Common myeloid progenitor, CD34-positive (primary cell): ENCODE measurements around the gene TEC.
"Not testable (repeated sequence)": the region's sequence is repeated elsewhere in the genome, so short reads cannot be mapped to it uniquely, and the experiment has no call there.

Source experiments
- CTCF ChIA-PET: fragments of 350-600 bp; sonication (Branson Sonifier 250); formaldehyde crosslinking; loops from one replicate; lab custom pipeline; 2021; ENCODE audit warnings: antibody characterized with exemption; lab: Charles Lee
- POLR2A ChIA-PET: fragments of 350-600 bp; sonication (Branson Sonifier 250); formaldehyde crosslinking; loops from one replicate; lab custom pipeline; 2021; ENCODE audit warnings: antibody characterized with exemption; lab: Charles Lee
- DNase-seq, 3 donors: peaks; one replicate each; pipeline versions ENCODE4 v3.0.0 to v3.0.0-alpha.2; 2013
- H3K27ac ChIP-seq, 2 experiments: 1 replicate in 1 of 2; 2 replicates in 1 of 2; pipeline ENCODE4 v1.7.0; 2013; ENCODE audit warnings: inconsistent platforms in 2 of 2, low read length in 2 of 2, mild to moderate bottlenecking in 2 of 2, low read depth in 1 of 2, moderate library complexity in 1 of 2; ENCODE audit not compliant: severe bottlenecking in 2 of 2, insufficient read depth in 1 of 2, poor library complexity in 1 of 2
- H3K27me3 ChIP-seq, 5 experiments: replicated peaks in 2 of 5; 1 replicate in 3 of 5; 2 replicates in 2 of 5; pipeline versions ENCODE4 v1.6.1 to v1.7.0; 2013; ENCODE audit warnings: low read length in 4 of 5, mild to moderate bottlenecking in 2 of 5, moderate library complexity in 2 of 5, inconsistent platforms in 1 of 5; ENCODE audit not compliant: insufficient read depth in 5 of 5, control insufficient read depth in 4 of 5
- H3K36me3 ChIP-seq, 4 experiments: 1 replicate in 2 of 4; 2 replicates in 2 of 4; pipeline versions ENCODE4 v1.6.1 to v1.7.0; 2013; ENCODE audit warnings: low read length in 3 of 4, control low read depth in 1 of 4, mild to moderate bottlenecking in 1 of 4; ENCODE audit not compliant: control insufficient read depth in 4 of 4, insufficient read depth in 4 of 4
- H3K4me1 ChIP-seq, 4 experiments: 1 replicate in 3 of 4; 2 replicates in 1 of 4; pipeline versions ENCODE4 v1.6.1 to v1.7.1; 2013; ENCODE audit warnings: low read length in 3 of 4, mild to moderate bottlenecking in 3 of 4, control low read depth in 1 of 4, inconsistent platforms in 1 of 4, moderate library complexity in 1 of 4; ENCODE audit not compliant: control insufficient read depth in 4 of 4, insufficient read depth in 4 of 4; ENCODE audit errors: control extremely low read depth in 1 of 4
- H3K4me3 ChIP-seq, 7 experiments: 1 replicate in 4 of 7; 2 replicates in 3 of 7; pipeline versions ENCODE4 v1.5.1 to v1.7.0; 2013; ENCODE audit warnings: mild to moderate bottlenecking in 7 of 7, low read length in 6 of 7, moderate library complexity in 6 of 7, inconsistent platforms in 2 of 7, low read depth in 2 of 7, control low read depth in 1 of 7; ENCODE audit not compliant: insufficient read depth in 4 of 7, control insufficient read depth in 1 of 7; ENCODE audit errors: extremely low read depth in 1 of 7
- H3K9me3 ChIP-seq, 5 experiments: 1 replicate in 4 of 5; 2 replicates in 1 of 5; pipeline versions ENCODE4 v1.6.1 to v1.7.1; 2013; ENCODE audit warnings: low read length in 4 of 5, mild to moderate bottlenecking in 2 of 5, inconsistent platforms in 1 of 5, low read depth in 1 of 5, moderate library complexity in 1 of 5; ENCODE audit not compliant: control insufficient read depth in 4 of 5, insufficient read depth in 2 of 5; ENCODE audit errors: control extremely low read depth in 1 of 5
- WGBS: methylation state at CpG from one replicate; pipeline ENCODE4 v1.1.5; 2013; ENCODE audit not compliant: insufficient coverage; 5-methylcytosine and 5-hydroxymethylcytosine counted together

Gene TEC

DNA sequence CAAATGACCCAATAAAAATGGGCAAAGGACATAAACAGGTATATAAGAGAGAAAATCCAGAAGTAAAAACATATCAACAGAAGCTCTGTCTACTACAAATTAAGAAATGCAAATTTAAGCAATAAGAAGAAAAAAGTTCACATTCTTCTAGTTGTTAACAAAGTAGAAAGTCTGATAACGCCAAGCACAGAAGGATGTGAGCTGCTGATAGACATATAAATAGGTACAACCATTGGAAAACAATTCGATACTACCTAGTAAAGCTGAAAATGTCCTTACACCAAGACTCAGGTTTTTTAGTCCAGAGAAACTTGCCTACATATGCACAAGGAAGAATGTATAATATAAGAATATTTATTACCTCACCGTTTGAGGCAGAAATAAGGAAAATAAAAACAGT, 35.9 kb upstream of the TEC start:
- H3K9me3 ChIP-seq, result no peaks in the 10 kb centered on the region
- CTCF ChIA-PET, result no interaction called here
- no CpG with 5 or more reads among the region's 3 CpGs for WGBS
- no peaks in the 10 kb centered on the region for H3K27me3 ChIP-seq
- POLR2A ChIA-PET, result no interaction called here
- DNase-seq, result no peak
- H3K4me3 ChIP-seq, result no peak overlapping the region
- no peaks in the 10 kb centered on the region for H3K4me1 ChIP-seq
- no peak overlapping the region for H3K27ac ChIP-seq
- no peaks in the 10 kb centered on the region for H3K36me3 ChIP-seq

DNA sequence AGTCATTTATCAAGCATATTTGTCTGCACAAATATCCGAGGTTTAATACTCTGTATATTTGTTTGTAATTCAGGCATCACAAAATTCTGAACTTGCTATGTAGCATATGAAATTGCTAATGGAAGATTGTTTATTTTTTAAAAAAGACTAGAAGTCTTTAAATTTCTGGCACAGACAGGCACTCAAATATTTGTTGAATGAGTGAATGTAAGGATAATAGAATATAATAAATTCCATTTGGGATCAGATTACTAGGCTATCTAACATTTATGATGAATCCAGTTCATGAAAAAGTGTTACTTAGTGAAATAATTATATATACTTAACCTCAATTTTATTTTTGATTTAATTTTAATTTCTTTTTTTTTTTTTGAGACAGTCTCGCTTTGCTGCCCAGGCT, 30.4 kb upstream of the TEC start:
- CTCF ChIA-PET, result interaction anchor here (1.2 kb wide), 1 partner anchor 172 kb away, joined by 3 read pairs; no protein-coding TSS in a partner anchor
- Histone ChIP-seq H3K4me3 (no peak overlapping the region), H3K4me1 (no peaks in the 10 kb centered on the region), H3K27ac (no peak overlapping the region), H3K9me3 (no peaks in the 10 kb centered on the region), H3K27me3 (no peaks in the 10 kb centered on the region), H3K36me3 (no peaks in the 10 kb centered on the region)
- DNase-seq, result no peak
- WGBS, result no CpG with 5 or more reads among the region's 2 CpGs
- POLR2A ChIA-PET, result no interaction called here

DNA sequence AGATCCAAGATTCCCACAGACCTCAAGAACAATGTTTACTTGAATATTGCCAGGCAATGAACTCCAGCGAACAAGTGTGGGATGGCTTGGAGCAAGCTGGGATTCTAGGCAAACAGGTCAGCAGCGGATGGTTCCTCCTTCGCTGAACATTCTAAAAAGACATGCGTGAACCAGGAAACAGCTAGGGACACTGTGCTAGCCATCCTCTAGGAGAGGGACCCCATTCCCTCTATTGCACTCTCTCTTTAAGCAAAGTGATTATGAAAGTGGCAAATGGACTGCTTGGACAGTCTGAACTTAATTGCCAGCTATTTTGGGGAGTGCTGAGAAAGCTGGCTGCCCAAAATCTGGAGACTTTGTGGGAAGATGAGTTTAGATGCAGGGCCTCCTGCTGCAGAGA, 29.9 kb upstream of the TEC start:
- DNase-seq, result no peak
- ChIA-PET CTCF (interaction anchor here (1.2 kb wide), 1 partner anchor 171 kb away, joined by 3 read pairs; no protein-coding TSS in a partner anchor), POLR2A (no interaction called here)
- H3K27ac ChIP-seq, result no peak overlapping the region
- H3K4me3 ChIP-seq, result no peak overlapping the region
- no peaks in the 10 kb centered on the region for H3K36me3 ChIP-seq
- H3K9me3 ChIP-seq, result no peaks in the 10 kb centered on the region
- 100% methylated on average over 3 of the region's 4 CpGs for WGBS
- H3K27me3 ChIP-seq, result no peaks in the 10 kb centered on the region
- H3K4me1 ChIP-seq, result no peaks in the 10 kb centered on the region

DNA sequence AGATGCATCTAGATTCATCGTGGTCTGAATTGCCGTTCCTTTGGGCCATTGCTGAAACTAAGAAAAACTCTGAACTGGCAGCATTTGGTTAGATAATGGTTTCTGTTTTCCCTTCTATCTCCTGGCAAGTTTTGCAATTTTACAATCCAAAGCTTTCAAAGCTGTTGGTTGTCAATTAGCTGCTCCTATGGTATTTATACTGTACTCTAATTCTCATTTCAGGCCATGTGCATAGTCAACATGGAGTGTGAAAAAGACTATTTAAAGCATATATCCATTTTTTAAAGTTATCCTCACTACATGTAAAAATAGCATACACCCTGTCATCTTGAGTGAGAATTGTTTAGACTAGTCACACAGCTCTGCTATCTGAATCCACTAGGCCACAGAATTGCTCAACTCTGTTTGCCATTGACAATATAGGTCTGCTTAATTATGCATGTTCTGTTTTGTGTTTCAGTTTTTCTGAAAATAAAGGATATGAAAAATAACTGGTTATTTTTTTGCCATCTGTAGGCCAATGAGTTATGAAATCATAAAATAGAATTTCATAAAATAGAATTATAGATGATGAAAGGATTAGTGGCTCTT, 27.7 kb upstream of the TEC start:
- Histone ChIP-seq H3K27me3 (no peaks in the 10 kb centered on the region), H3K4me1 (no peaks in the 10 kb centered on the region), H3K9me3 (no peaks in the 10 kb centered on the region), H3K27ac (no peak overlapping the region), H3K36me3 (no peaks in the 10 kb centered on the region), H3K4me3 (no peak overlapping the region)
- 100% methylated on average over 2 of the region's 2 CpGs for WGBS
- no peak for DNase-seq
- POLR2A ChIA-PET, result interaction anchor here (0.5 kb wide), 1 partner anchor 254 kb away, joined by 6 read pairs; no protein-coding TSS in a partner anchor
- CTCF ChIA-PET, result interaction anchor here (1.0 to 1.3 kb wide), 3 partner anchors 12 to 170 kb away, joined by 3 to 4 read pairs (median 3); no protein-coding TSS in a partner anchor

DNA sequence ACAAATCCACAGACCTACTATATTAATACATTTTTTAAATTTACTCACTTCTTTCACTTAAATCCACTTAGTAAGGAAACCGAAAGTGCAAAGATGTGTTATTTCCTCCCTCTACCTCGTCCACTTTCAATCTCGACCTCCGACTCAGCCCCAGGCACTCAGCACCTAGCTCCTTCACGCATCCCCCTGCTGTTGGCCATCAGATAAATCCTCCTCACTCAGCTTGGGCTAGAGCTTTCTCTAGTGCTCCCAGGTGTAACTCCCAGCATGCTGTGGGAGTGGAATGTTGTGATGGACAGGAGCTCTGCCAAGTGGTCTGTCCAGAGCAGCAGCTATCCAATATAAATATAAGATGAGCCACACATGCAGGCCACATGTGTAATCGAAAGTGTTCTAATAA, 26.7 kb upstream of the TEC start:
- 100% methylated on average over 2 of the region's 6 CpGs for WGBS
- H3K9me3 ChIP-seq, result no peaks in the 10 kb centered on the region
- H3K4me3 ChIP-seq, result no peak overlapping the region
- H3K27me3 ChIP-seq, result no peaks in the 10 kb centered on the region
- DNase-seq, result no peak
- no peak overlapping the region for H3K27ac ChIP-seq
- H3K4me1 ChIP-seq, result no peaks in the 10 kb centered on the region
- no peaks in the 10 kb centered on the region for H3K36me3 ChIP-seq
- ChIA-PET POLR2A (no interaction called here), CTCF (interaction anchor here (0.9 to 1.3 kb wide), 3 partner anchors 13 to 169 kb away, joined by 3 to 4 read pairs (median 3); no protein-coding TSS in a partner anchor)

DNA sequence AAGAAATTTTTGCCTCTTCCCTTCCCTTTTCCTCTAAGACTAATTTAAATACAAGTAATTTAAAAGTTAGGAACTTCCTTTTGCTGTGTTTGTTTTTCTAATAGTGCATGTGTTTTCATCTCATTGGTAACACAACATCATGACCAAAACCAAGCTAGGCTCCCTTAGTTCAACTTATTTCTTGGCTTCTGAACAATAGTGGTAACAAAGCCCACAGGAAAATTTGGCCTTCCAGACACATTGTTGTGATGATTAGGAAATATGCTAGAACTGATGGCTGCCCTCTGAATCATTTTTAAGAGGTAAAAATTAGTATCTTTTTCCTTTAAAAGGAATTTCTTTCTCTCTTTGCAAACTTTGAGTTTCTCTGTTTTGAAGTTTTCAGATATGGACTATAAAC, 25.5 kb upstream of the TEC start:
- no peaks in the 10 kb centered on the region for H3K4me1 ChIP-seq
- no peaks in the 10 kb centered on the region for H3K36me3 ChIP-seq
- CTCF ChIA-PET, result interaction anchor here (0.7 to 1.2 kb wide), 3 partner anchors 8 to 156 kb away, joined by 3 to 4 read pairs (median 3); no protein-coding TSS in a partner anchor
- POLR2A ChIA-PET, result no interaction called here
- DNase-seq, result no peak
- H3K9me3 ChIP-seq, result no peaks in the 10 kb centered on the region
- H3K27me3 ChIP-seq, result no peaks in the 10 kb centered on the region
- H3K4me3 ChIP-seq, result no peak overlapping the region
- no peak overlapping the region for H3K27ac ChIP-seq

DNA sequence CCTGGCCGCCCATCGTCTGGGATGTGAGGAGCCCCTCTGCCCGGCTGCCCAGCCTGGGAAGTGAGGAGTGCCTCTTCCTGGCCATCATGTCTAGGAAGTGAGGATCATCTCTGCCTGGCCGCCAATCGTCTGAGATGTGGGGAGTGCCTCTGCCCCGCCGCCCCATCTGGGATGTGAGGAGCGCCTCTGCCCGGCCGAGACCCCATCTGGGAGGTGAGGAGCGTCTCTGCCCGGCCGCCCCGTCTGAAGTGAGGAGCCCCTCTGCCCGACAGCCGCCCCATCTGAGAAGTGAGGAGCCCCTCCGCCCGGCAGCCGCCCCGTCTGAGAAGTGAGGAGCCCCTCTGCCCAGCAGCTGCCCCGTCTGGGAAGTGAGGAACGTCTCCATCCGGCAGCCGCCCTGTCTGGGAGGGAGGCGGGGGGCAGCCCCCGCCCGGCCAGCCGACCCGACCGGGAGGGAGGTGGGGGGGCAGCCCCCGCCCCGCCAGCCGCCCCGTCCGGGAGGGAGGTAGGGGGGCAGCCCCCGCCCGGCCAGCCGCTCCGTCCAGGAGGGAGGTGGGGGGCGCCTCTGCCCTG, 22.7 kb upstream of the TEC start:
- H3K4me3 ChIP-seq, H3K9me3 ChIP-seq, H3K27ac ChIP-seq, H3K36me3 ChIP-seq, POLR2A ChIA-PET, H3K4me1 ChIP-seq, DNase-seq, H3K27me3 ChIP-seq: not testable (repeated sequence)
- 95% methylated on average over 26 of the region's 40 CpGs for WGBS
- CTCF ChIA-PET, result interaction anchor here (1.1 to 1.2 kb wide), 2 partner anchors 163 to 165 kb away, joined by 3 to 4 read pairs; no protein-coding TSS in a partner anchor
